GM18858 (cell line): Measurements from ENCODE around the gene CENPM.

Source experiments
- ATAC-seq: cut with Tn5 transposase; IDR thresholded peaks from one replicate; pipeline ENCODE4 v1.9.1; 2021; ENCODE audit not compliant: unreplicated experiment

Gene CENPM

DNA sequence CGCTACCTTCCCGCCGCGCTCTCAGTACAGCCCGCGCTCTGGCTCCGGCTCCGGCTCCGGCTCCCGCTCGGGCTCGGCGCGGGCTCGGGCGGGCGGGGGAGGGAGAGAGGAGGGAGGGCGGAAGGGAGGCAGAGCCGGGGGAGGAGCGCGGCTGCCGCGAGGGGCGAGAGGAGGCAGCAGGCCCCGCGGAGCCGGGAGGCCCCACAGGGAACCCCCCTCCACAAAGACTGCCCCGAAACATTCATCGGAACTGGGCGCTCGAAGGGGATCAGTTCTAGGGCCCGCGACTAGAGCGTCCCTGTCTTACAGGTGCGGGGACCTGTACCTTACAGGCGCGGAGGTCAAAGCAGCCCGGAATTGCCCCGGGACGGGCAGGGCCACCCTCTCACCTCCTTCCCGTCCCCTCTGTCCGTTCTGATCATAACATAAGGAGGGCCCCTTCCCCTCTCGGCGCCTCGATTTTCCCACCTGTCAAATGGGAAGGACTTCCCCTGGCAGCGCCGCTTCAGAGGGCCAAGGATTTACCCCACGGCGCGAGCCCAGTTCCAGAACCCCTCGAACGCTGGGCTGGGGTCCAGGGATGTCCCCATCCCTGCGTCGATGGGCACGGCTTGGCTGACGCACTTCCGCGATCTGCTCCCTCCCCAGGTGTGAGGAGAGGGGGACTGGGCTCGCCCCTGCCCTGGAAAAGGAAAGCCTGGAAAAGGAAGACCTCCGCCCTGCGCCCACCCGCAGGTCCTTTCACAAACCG is 31.7 kb downstream of the CENPM start, which contains the start of gene SHISA8:
Gene SHISA8 (minus strand): TSS at position 40 of the 751 bp plus-strand sequence. CDS start 407 bp downstream, outside the sequence.
- no peak for ATAC-seq

DNA sequence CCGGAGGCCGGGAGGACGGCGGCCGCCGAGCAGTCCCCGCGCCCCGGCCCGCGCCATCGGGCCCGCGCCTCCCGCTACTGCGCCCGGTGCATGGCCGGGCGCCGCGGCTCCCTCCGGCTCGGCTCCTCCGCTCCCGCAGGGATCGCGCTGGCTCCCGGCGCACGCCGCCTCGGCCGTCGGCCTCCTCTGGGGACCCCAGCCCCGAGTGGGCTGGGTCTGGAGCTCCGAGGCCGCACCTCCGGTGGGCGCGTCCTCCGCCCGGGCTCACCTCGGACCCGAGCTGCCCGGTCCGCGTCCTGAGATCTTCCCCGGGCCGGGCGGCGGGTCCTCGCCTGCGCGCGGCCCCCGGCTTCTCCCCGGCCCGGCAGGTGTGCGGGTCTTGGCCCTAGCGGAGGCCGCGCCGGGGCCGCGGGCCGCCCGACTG is 32.3 kb downstream of the CENPM start:
- ATAC-seq, result no peak

GRCh38 chr22:41913842-41914534 is 33.0 kb downstream of the CENPM start:
- ATAC-seq, result no peak

- ATAC-seq, result no peak
These were observed 33.8 kb downstream of the CENPM start for GRCh38 chr22:41913040-41913719.

DNA sequence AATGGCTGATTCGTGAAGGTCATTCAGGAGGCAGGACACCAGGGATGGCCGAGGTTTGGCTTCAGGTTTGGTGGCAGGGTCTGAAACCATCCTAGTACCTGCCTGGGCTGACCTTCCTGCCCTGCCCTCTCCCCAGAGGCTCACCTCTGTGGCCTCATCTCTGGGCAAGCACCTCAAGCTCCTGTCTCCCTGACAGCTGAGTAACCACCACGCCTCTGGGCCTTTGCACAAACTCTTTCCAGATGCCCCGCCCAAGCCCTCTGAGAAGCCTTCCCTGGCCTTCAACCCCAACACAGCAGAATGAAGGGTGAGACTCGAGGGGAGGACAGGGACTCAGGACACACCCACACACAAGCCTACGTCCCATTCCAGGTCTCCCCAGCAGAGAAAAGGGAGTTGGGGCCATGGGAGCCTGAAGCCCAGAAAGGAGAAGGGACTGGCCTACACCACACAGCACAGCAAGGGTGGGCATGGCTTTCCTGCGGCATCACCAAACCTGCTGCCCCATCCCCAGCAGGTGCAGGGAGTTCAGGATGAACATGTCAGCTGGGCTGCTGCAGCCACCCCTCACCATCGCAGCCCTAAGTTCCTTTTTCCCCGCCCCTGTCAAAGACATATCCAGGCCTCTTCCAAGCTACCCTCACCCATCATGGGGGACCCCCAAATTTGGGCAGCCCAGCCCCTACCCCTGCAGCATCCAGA is 34.5 kb downstream of the CENPM start:
- ATAC-seq, result no peak

- ATAC-seq, result no peak
These were observed 35.8 kb downstream of the CENPM start for GRCh38 chr22:41911001-41911611.

GRCh38 chr22:41910050-41911000 is 36.6 kb downstream of the CENPM start:
- no peak for ATAC-seq

DNA sequence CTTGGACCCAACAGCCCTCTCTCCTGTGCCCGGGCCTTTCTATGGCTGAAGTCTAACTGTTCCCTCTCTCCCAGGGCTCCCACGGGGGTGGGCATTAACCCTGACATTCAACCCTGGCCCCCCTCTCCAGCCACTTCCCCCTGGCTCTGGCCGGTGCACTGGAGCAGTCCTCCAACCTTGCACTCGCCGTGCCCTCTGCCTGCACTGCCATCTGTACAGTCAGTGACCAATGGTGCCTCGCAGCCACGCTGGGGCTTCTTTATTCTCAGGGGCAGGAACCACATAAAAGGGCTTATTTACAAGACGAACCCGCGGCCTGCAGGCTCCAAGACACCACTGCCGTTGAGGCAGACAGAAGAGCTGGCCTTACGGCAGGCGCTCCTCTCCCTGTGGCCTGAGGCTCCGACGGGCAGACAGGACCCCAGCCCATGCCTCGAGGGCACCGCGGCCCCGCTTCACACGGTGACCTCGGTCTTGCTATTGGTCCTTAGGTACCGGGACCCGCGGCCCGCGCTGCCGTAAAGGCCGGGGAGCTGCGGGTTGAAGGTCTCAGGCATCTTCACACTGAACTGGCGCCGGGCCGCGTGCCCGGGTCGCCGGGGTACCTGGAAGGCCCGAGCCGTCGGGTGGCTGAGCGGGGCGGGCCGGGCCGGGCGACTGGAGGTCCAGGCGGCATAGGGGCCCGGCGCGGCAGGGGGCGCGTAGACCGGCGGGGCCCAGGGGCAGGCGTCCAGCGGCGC is 37.5 kb downstream of the CENPM start:
- ATAC-seq, result no peak

- ATAC-seq, result no peak
These were observed 38.3 kb downstream of the CENPM start for GRCh38 chr22:41908411-41909309.

- ATAC-seq, result no peak
These were observed 39.2 kb downstream of the CENPM start for GRCh38 chr22:41907436-41908401.

- ATAC-seq, result no peak
These were observed 40.1 kb downstream of the CENPM start for GRCh38 chr22:41906822-41907221.

- ATAC-seq, result no peak
These were observed 41.3 kb downstream of the CENPM start for GRCh38 chr22:41905411-41906202.

GRCh38 chr22:41904450-41905410 is 42.2 kb downstream of the CENPM start:
- ATAC-seq, result no peak

GRCh38 chr22:41902932-41903421 is 44.0 kb downstream of the CENPM start:
- ATAC-seq, result no peak

DNA sequence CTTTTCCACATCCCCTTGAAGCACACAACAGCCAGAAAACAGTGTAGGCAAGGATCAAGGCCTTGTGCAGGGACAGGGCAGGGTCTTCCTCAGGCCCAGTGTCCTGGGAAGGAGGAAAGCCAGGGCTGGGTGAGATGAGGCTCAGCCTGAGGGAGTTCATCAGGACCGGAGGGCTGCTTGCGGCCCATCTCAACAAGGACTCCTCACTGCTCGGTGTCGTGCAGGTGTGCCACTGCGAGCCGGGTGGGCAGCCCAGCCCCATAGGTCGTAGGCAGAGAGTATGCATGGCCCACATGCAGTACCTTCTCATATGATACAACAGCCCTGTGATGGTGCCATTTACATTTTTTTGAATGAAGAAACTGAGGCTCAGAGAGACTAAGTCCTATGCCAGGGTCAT is 44.9 kb downstream of the CENPM start:
- ATAC-seq, result no peak
